K562 (cell line): ENCODE measurements around the gene TUB. TPM values are rescaled to one million over a fixed set of nuclear protein-coding genes. Genes with fewer than 3 reads are reported as not detected.

Experiments used
- ATAC-seq: fragments of 200-7000 bp; cut with Tn5 transposase; 3 replicates; pipeline ENCODE4 v1.9.1; 2020; ENCODE audit warnings: moderate library complexity
- BruUV-seq: library from RNA; stranded (reverse); fragments of 400-500 nt; replicated peaks from 2 replicates; lab custom pipeline; 2021; lab: Mats Ljungman, UMichigan
- CTCF ChIA-PET: fragments of 300-600 bp; formaldehyde crosslinking; extraction: SDS; loops from one replicate; lab custom pipeline; 2021; ENCODE audit warnings: low intra/inter-chr PET ratio; lab: Yijun Ruan, JAX
- POLR2A ChIA-PET: fragments of 300-600, 350-650 bp; sonication (Branson Sonifier 250); formaldehyde crosslinking; extraction: SDS; loops from one replicate; lab custom pipeline; 2021; ENCODE audit warnings: antibody characterized with exemption, inconsistent platforms; lab: Yijun Ruan, JAX
- DNase-seq, 4 experiments: peaks; one replicate each; pipeline versions ENCODE4 v3.0.0 to v3.0.0-alpha.2; 2011 to 2018; ENCODE audit warnings: low spot score in 3 of 4, mixed read lengths in 3 of 4; ENCODE audit errors: extremely low read depth in 1 of 4
- FAIRE-seq: peaks from 2 replicates; lab custom pipeline; 2011; peaks lifted over from hg19 to GRCh38; lab: Jason Lieb, UNC
- H2AFZ ChIP-seq: 2 replicates; pipeline ENCODE4 v1.6.0; 2011; ENCODE audit warnings: low read depth, low read length, control low read depth, inconsistent platforms
- H3K27ac ChIP-seq: fragments of 200-600 bp; 3 replicates; pipeline ENCODE4 v1.8.0; 2011; ENCODE audit warnings: low read depth, mild to moderate bottlenecking, control low read depth, inconsistent platforms, low read length, moderate library complexity, mixed read lengths; ENCODE audit errors: extremely low read depth
- H3K27me3 ChIP-seq, 2 experiments: fragments of 300-600 bp in 1 of 2; 2 replicates in 1 of 2; 3 replicates in 1 of 2; pipeline versions ENCODE4 v1.6.0 to v1.8.0; 2011; ENCODE audit warnings: inconsistent platforms in 2 of 2, low read length in 2 of 2, mild to moderate bottlenecking in 1 of 2, mixed read lengths in 1 of 2, moderate library complexity in 1 of 2; ENCODE audit not compliant: control insufficient read depth in 2 of 2, insufficient read depth in 2 of 2
- H3K36me3 ChIP-seq: fragments of 300-600 bp; 3 replicates; pipeline ENCODE4 v1.8.0; 2011; ENCODE audit warnings: mild to moderate bottlenecking, low read length, inconsistent platforms; ENCODE audit not compliant: control insufficient read depth, insufficient read depth
- H3K4me1 ChIP-seq, 2 experiments: fragments of 200-600 bp in 1 of 2; replicated peaks in 1 of 2; 2 replicates in 1 of 2; 3 replicates in 1 of 2; pipeline versions ENCODE4 v1.5.1 to v1.8.0; 2011; ENCODE audit warnings: inconsistent platforms in 2 of 2, low read length in 2 of 2, mild to moderate bottlenecking in 1 of 2, mixed read lengths in 1 of 2, moderate library complexity in 1 of 2; ENCODE audit not compliant: control insufficient read depth in 2 of 2, insufficient read depth in 2 of 2
- H3K4me2 ChIP-seq: 2 replicates; pipeline ENCODE4 v1.6.1; 2011; ENCODE audit warnings: low read length, control low read depth, inconsistent platforms, mixed read lengths; ENCODE audit not compliant: insufficient read depth
- H3K4me3 ChIP-seq: fragments of 200-600 bp; sonication (generic), shearing (Covaris generic); 2 replicates; pipeline ENCODE4 v1.5.1; 2016; ENCODE audit warnings: control low read depth, inconsistent platforms
- H3K79me2 ChIP-seq: fragments of 200-600 bp; 3 replicates; pipeline ENCODE4 v1.8.0; 2011; ENCODE audit warnings: low read length, inconsistent platforms; ENCODE audit not compliant: control insufficient read depth, insufficient read depth
- H3K9ac ChIP-seq, 2 experiments: 2 replicates each; pipeline versions ENCODE4 v1.6.0 to v1.6.1; 2011; ENCODE audit warnings: low read depth in 2 of 2, low read length in 2 of 2, control low read depth in 1 of 2, inconsistent platforms in 1 of 2, mild to moderate bottlenecking in 1 of 2, mixed read lengths in 1 of 2; ENCODE audit not compliant: insufficient read depth in 1 of 2
- H3K9me1 ChIP-seq: one replicate; pipeline ENCODE4 v1.6.0; 2011; ENCODE audit warnings: inconsistent platforms, mild to moderate bottlenecking, low read length, moderate library complexity; ENCODE audit not compliant: control insufficient read depth, insufficient read depth
- H3K9me3 ChIP-seq: replicated peaks from 2 replicates; pipeline ENCODE4 v1.5.1; 2011; ENCODE audit warnings: low read depth, low read length, inconsistent platforms; ENCODE audit not compliant: control insufficient read depth, insufficient read depth
- H4K20me1 ChIP-seq: replicated peaks from 2 replicates; pipeline ENCODE4 v1.6.1; 2011; ENCODE audit warnings: low read length, inconsistent platforms, mixed read lengths; ENCODE audit not compliant: control insufficient read depth, insufficient read depth
- MYBL2 ChIP-seq, 2 experiments: fragments of 450-650 bp in 1 of 2; sonication (generic) in 1 of 2; formaldehyde crosslinking in 1 of 2; IDR thresholded peaks; 2 replicates each; pipeline versions ENCODE4 v1.6.1 to v1.8.1; 2017 to 2022; ENCODE audit warnings: borderline replicate concordance in 1 of 2, inconsistent platforms in 1 of 2, low read depth in 1 of 2, mild to moderate bottlenecking in 1 of 2, missing genetic modification reagents in 1 of 2, moderate library complexity in 1 of 2
- NFRKB ChIP-seq: fragments of 450-650 bp; IDR thresholded peaks from 2 replicates; pipeline ENCODE4 v1.6.1; 2016; ENCODE audit warnings: low read depth
- PCBP1 ChIP-seq: fragments of 200-400 bp; formaldehyde crosslinking; IDR thresholded peaks from 2 replicates; pipeline ENCODE4 v1.6.1; 2018; ENCODE audit warnings: mild to moderate bottlenecking, low read depth, low read length; ENCODE audit not compliant: poor library complexity, severe bottlenecking
- TCF3 ChIP-seq: sonication (generic); formaldehyde crosslinking; IDR thresholded peaks from 2 replicates; pipeline ENCODE4 v1.4.0; 2020; ENCODE audit warnings: mild to moderate bottlenecking, missing genetic modification reagents
- WGBS: fragments of 100-300 bp; shearing (Covaris generic); methylation state at CpG from one replicate; pipeline ENCODE4 v1.1.6; 2016; ENCODE audit warnings: low coverage, mixed read lengths; ENCODE audit not compliant: insufficient coverage; ENCODE audit errors: missing lambda C conversion rate; 5-methylcytosine and 5-hydroxymethylcytosine counted together
- in situ Hi-C: fragments of 300-500 bp; cut with MboI; formaldehyde crosslinking; loops from 4 replicates; pipeline ENCODE4 v1.15.0; 2018; ENCODE audit warnings: inconsistent platforms, mixed read lengths
- intact Hi-C: fragments of 100-400 bp; cut with micrococcal nuclease; formaldehyde crosslinking; loops from 2 replicates; pipeline ENCODE4 v1.14.2; 2022
- polyA plus RNA-seq, 8 experiments: library from polyadenylated mRNA; depleted of rRNA in 4 of 8; stranded (reverse) in 5 of 8; unstranded in 3 of 8; fragments of >200 nt; fragmentation: Nextera tagmentation in 2 of 8; fragmentation: Illumina TruSeq in 1 of 8; extraction: Ambion mirVana in 2 of 8; extraction: Trizol in 1 of 8; gene quantifications; 2 replicates each; pipeline versions ENCODE4 v1.2.1 to v1.2.3, GENCODE V29; 2011 to 2014; ENCODE audit warnings: inconsistent platforms in 1 of 8, missing spikeins in 1 of 8
- total RNA-seq, 7 experiments: library from RNA; depleted of rRNA in 6 of 7; stranded (reverse); fragments of >200 nt in 6 of 7; fragmentation: Illumina TruSeq in 2 of 7; extraction: Trizol in 2 of 7; gene quantifications; 2 replicates each; pipeline versions ENCODE4 v1.2.1 to v1.2.3, GENCODE V29; 2011 to 2021; ENCODE audit warnings: low replicate concordance in 1 of 7

Gene TUB
- total and polyA plus RNA-seq, 9 of the 15 experiments (the other 6 are each of a cell fraction or from before 2014, with no cell fraction given), result not detected

DNA sequence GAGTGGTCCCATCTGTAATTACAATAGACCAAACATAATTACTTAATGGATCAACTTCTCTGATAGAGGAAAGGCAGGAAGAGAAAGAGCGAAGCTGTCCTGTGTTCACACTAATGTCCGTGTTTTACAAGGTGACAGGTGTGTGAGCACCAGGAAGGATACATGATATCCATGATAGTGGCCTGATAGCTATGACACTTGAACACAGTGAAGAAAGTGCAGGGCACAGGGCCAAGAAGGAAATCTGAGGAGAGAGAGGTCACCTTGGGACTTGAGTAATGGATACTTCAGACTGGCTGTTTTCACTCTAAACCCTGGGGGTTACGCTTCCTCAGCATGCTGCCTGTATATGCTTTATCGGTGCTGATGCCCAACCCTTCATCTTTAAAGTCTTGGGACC is 29.4 kb downstream of the TUB start (continued):
- TF ChIP-seq MYBL2 (IDR thresholded peaks at IDR 0.05; ENCODE audit: low read depth) (no peak), MYBL2 (CRISPR knock-in tag; IDR thresholded peaks at IDR 0.05; ENCODE audit: borderline replicate concordance) (no peak), TCF3 (CRISPR knock-in tag) (no peak), PCBP1 (no peak)

DNA sequence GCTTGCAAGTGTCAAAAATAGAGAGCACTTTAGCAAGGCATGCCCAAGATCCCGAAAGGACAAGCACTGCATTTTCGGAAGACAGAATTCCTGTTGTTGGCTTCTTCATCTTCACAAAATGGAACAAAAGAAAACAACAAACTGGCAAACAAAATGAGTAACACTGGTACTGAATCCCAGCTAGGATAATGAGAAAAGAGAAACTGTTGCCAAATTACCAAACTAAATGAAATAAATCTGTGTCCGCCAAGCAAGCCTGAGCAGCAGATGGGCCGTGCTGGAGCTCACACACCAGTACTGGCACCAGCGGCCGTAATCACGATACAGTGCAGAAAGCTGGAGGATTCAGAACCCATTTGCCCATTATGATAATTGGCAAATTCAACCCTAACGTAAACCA is 30.6 kb downstream of the TUB start:
- Histone ChIP-seq H3K4me2 (no peak overlapping the region), H3K27me3 (peaks cover 0 to 5% of the 10 kb centered on the region in 2 experiments; a peak in 3 of 5 replicates), H3K9me3 (no peaks in the 10 kb centered on the region), H3K79me2 (no peaks in the 10 kb centered on the region), H3K4me3 (no peak overlapping the region), H2AFZ (no peak overlapping the region), H3K36me3 (no peaks in the 10 kb centered on the region), H3K4me1 (no peaks in the 10 kb centered on the region), H4K20me1 (no peaks in the 10 kb centered on the region), H3K9ac (no peak overlapping the region), H3K27ac (no peak overlapping the region), H3K9me1 (no peaks in the 10 kb centered on the region)
- DNase-seq (no peak), ATAC-seq (no peak), FAIRE-seq (no peak)
- intact Hi-C loops, result no loop called here
- TF ChIP-seq NFRKB, result no peak
- BruUV-seq, result no TSS peak
- ChIA-PET POLR2A (no interaction called here), CTCF (no interaction called here)
- in situ Hi-C loops, result no loop called here
- WGBS, result 3% methylated on average over 8 of the region's 8 CpGs
